ELF-1 (cell line): Measurements from ENCODE around the gene PDIA5.
A peak's percentile ranks its signal among the peaks of the same experiment; 100 is the strongest.
"Not testable (repeated sequence)": the region's sequence is repeated elsewhere in the genome, so short reads cannot be mapped to it uniquely, and the experiment has no call there.

ENCODE experiments used
- DNase-seq: peaks from one replicate; pipeline ENCODE4 v3.0.0-alpha.2; 2016; ENCODE audit warnings: low read depth, low spot score

PDIA5 gene

GRCh38 chr3:123092243-123092642, 25.4 kb downstream of the PDIA5 start:
- no peak for DNase-seq

GRCh38 chr3:123093696-123094095, 26.9 kb downstream of the PDIA5 start:
- no peak for DNase-seq

GRCh38 chr3:123094516-123095313, 27.9 kb downstream of the PDIA5 start:
- DNase-seq, result no peak

- DNase-seq, result no peak
Measured at GRCh38 chr3:123096126-123096525, 29.3 kb downstream of the PDIA5 start.

GRCh38 chr3:123096731-123097130, 29.9 kb downstream of the PDIA5 start:
- peak; percentile 40 for DNase-seq

- DNase-seq, result peak; percentile 68
Measured at GRCh38 chr3:123098426-123099330, 31.9 kb downstream of the PDIA5 start.

GRCh38 chr3:123099331-123100192, 32.7 kb downstream of the PDIA5 start:
- peak; percentile 44 for DNase-seq

- no peak for DNase-seq
Measured at GRCh38 chr3:123100193-123100776, 33.5 kb downstream of the PDIA5 start.

- DNase-seq, result no peak
Measured at GRCh38 chr3:123102249-123102648, 35.4 kb downstream of the PDIA5 start.

- DNase-seq, result no peak
Measured at GRCh38 chr3:123102826-123103225, 36.0 kb downstream of the PDIA5 start.

- peak; percentile 61 for DNase-seq
Measured at GRCh38 chr3:123104550-123104949, 37.7 kb downstream of the PDIA5 start.

- DNase-seq, result no peak
Measured at GRCh38 chr3:123105201-123106189, 38.7 kb downstream of the PDIA5 start.

GRCh38 chr3:123110282-123110975, 43.6 kb downstream of the PDIA5 start:
- DNase-seq, result no peak

- DNase-seq, result no peak
Measured at GRCh38 chr3:123110976-123111615, 44.3 kb downstream of the PDIA5 start.

GRCh38 chr3:123111640-123112039, 44.8 kb downstream of the PDIA5 start:
- no peak for DNase-seq

- no peak for DNase-seq
Measured at GRCh38 chr3:123112232-123112631, 45.4 kb downstream of the PDIA5 start.

GRCh38 chr3:123112656-123113055, 45.8 kb downstream of the PDIA5 start:
- DNase-seq, result not testable (repeated sequence)

GRCh38 chr3:123113889-123114450, 47.1 kb downstream of the PDIA5 start:
- DNase-seq, result no peak

- no peak for DNase-seq
Measured at GRCh38 chr3:123116116-123116515, 49.3 kb downstream of the PDIA5 start.
